ENCODE data around the gene GREM2.

GREM2 gene

GRCh38 chr1:240562111-240562590 lies 49.8 kb downstream of the GREM2 start:
- no peak for TF ChIP-seq CTCF (conservative IDR thresholded peaks at IDR 0.05)
- no peak for TF ChIP-seq ZFX (IDR thresholded peaks at IDR 0.05)
- H3K27ac ChIP-seq, result no peak overlapping the region

- no peak overlapping the region for H3K27ac ChIP-seq
- no peak for TF ChIP-seq ZFX (IDR thresholded peaks at IDR 0.05)
- no peak for TF ChIP-seq CTCF (conservative IDR thresholded peaks at IDR 0.05)
Measured at GRCh38 chr1:240559781-240560180, 52.2 kb downstream of the GREM2 start.

GRCh38 chr1:240555524-240555923 lies 56.4 kb downstream of the GREM2 start:
- H3K27ac ChIP-seq, result no peak overlapping the region
- TF ChIP-seq CTCF (conservative IDR thresholded peaks at IDR 0.05) (no peak), ZFX (IDR thresholded peaks at IDR 0.05) (no peak)

- H3K27ac ChIP-seq, result no peak overlapping the region
- TF ChIP-seq CTCF (conservative IDR thresholded peaks at IDR 0.05) (no peak), ZFX (IDR thresholded peaks at IDR 0.05) (no peak)
Measured at GRCh38 chr1:240553351-240553750, 58.6 kb downstream of the GREM2 start.

GRCh38 chr1:240539769-240540414 lies 72.1 kb downstream of the GREM2 start:
- no peak overlapping the region for H3K27ac ChIP-seq
- TF ChIP-seq CTCF (conservative IDR thresholded peaks at IDR 0.05) (no peak), ZFX (IDR thresholded peaks at IDR 0.05) (no peak)

GRCh38 chr1:240538776-240539430 lies 73.1 kb downstream of the GREM2 start:
- TF ChIP-seq ZFX (IDR thresholded peaks at IDR 0.05), result no peak
- no peak for TF ChIP-seq CTCF (conservative IDR thresholded peaks at IDR 0.05)

GRCh38 chr1:240533154-240533780 lies 78.7 kb downstream of the GREM2 start:
- TF ChIP-seq CTCF (conservative IDR thresholded peaks at IDR 0.05), result no peak; the same call in 1 of the 2 replicates
- TF ChIP-seq ZFX (IDR thresholded peaks at IDR 0.05), result no peak
- no peak overlapping the region for H3K27ac ChIP-seq

More at GRCh38 chr1:240538776-240539430, 73.1 kb downstream of the GREM2 start:
- H3K27ac ChIP-seq, result no peak overlapping the region

Measured in C4-2B (cell line).